ENCODE data around the gene UBE2E3. TPM values are rescaled to one million over a fixed set of nuclear protein-coding genes. Genes with fewer than 3 reads are reported as not detected.

The UBE2E3 gene
- total RNA-seq, 6 experiments from 2014 or later: 21.0 to 45.5 (median 31.0) TPM

- Histone ChIP-seq H3K4me1 (peaks cover 0 to 9% (median 0%) of the 10 kb centered on the region in 4 donors), H3K9me3 (no peaks in the 10 kb centered on the region), H3K36me3 (no peaks in the 10 kb centered on the region), H3K27me3 (no peaks in the 10 kb centered on the region), H3K4me3 (no peak overlapping the region), H3K27ac (no peak overlapping the region)
- DNase-seq (no peak), ATAC-seq (no peak)
- TF ChIP-seq POLR2A (IDR thresholded peaks at IDR 0.05) (no peak), CTCF (IDR thresholded peaks at IDR 0.05) (no peak)
- intact Hi-C loops (cut with DNase I): no loop called here
- WGBS (ENCODE audit: insufficient coverage, low coverage, low lambda C conversion rate, missing lambda C conversion rate): 72% methylated on average over 3 of the region's 3 CpGs
Measured at GRCh38 chr2:180990337-180990736, 9.9 kb downstream of the UBE2E3 start.

GRCh38 chr2:180990794-180991193, 10.4 kb downstream of the UBE2E3 start:
- Histone ChIP-seq H3K36me3 (no peaks in the 10 kb centered on the region), H3K4me3 (no peak overlapping the region), H3K9me3 (no peaks in the 10 kb centered on the region), H3K27ac (no peak overlapping the region), H3K27me3 (no peaks in the 10 kb centered on the region), H3K4me1 (peaks cover 0 to 9% (median 0%) of the 10 kb centered on the region in 4 donors)
- DNase-seq (no peak), ATAC-seq (no peak)
- TF ChIP-seq CTCF (IDR thresholded peaks at IDR 0.05): no peak
- no peak for TF ChIP-seq POLR2A (IDR thresholded peaks at IDR 0.05)
- intact Hi-C loops (cut with DNase I): no loop called here
- WGBS (ENCODE audit: insufficient coverage, low coverage, low lambda C conversion rate, missing lambda C conversion rate): 100% methylated on average over 1 of the region's 1 CpG

- no peak for DNase-seq
- 97% methylated on average over 3 of the region's 3 CpGs for WGBS (ENCODE audit: insufficient coverage, low coverage, low lambda C conversion rate, missing lambda C conversion rate)
- no peaks in the 10 kb centered on the region for H3K27me3 ChIP-seq
Measured at GRCh38 chr2:180991361-180991760, 11.0 kb downstream of the UBE2E3 start.

GRCh38 chr2:180991820-180992219, 11.4 kb downstream of the UBE2E3 start:
- no peak for TF ChIP-seq POLR2A (IDR thresholded peaks at IDR 0.05)
- no peak for TF ChIP-seq CTCF (IDR thresholded peaks at IDR 0.05)
- H3K27me3 ChIP-seq: no peaks in the 10 kb centered on the region
- no peak overlapping the region for H3K27ac ChIP-seq
- DNase-seq (no peak), ATAC-seq (no peak)
- no peaks in the 10 kb centered on the region for H3K36me3 ChIP-seq
- intact Hi-C loops (cut with DNase I): no loop called here
- peaks cover 0 to 9% (median 0%) of the 10 kb centered on the region in 4 donors for H3K4me1 ChIP-seq
- H3K4me3 ChIP-seq: no peak overlapping the region
- H3K9me3 ChIP-seq: no peaks in the 10 kb centered on the region
- 75% methylated on average over 4 of the region's 4 CpGs for WGBS (ENCODE audit: insufficient coverage, low coverage, low lambda C conversion rate, missing lambda C conversion rate)

More at GRCh38 chr2:180991361-180991760, 11.0 kb downstream of the UBE2E3 start:
- TF ChIP-seq POLR2A (IDR thresholded peaks at IDR 0.05): no peak
- no peak for TF ChIP-seq CTCF (IDR thresholded peaks at IDR 0.05)
- ATAC-seq: no peak
- H3K27ac ChIP-seq: no peak overlapping the region
- intact Hi-C loops (cut with DNase I): no loop called here
- peaks cover 0 to 9% (median 0%) of the 10 kb centered on the region in 4 donors for H3K4me1 ChIP-seq
- no peaks in the 10 kb centered on the region for H3K9me3 ChIP-seq
- H3K4me3 ChIP-seq: no peak overlapping the region
- no peaks in the 10 kb centered on the region for H3K36me3 ChIP-seq

GRCh38 chr2:180992994-180993393, 12.6 kb downstream of the UBE2E3 start:
- no peak for DNase-seq

More at GRCh38 chr2:180992994-180993393, 12.6 kb downstream of the UBE2E3 start:
- H3K36me3 ChIP-seq: no peaks in the 10 kb centered on the region
- 37% methylated on average over 2 of the region's 2 CpGs for WGBS (ENCODE audit: insufficient coverage, low coverage, low lambda C conversion rate, missing lambda C conversion rate)
- peak in 2 of 4 donors; percentile 27 to 28 for TF ChIP-seq CTCF (IDR thresholded peaks at IDR 0.05)
- TF ChIP-seq POLR2A (IDR thresholded peaks at IDR 0.05): no peak
- no peaks in the 10 kb centered on the region for H3K27me3 ChIP-seq
- no peak overlapping the region for H3K4me3 ChIP-seq
- H3K4me1 ChIP-seq: peaks cover 0 to 9% (median 0%) of the 10 kb centered on the region in 4 donors
- no peak overlapping the region for H3K27ac ChIP-seq
- ATAC-seq: peak; percentile 28 to 42 (median 35)
- H3K9me3 ChIP-seq: no peaks in the 10 kb centered on the region
- intact Hi-C loops (cut with DNase I): no loop called here
